Measurements from ENCODE around the gene ARHGAP15.

Gene ARHGAP15

DNA sequence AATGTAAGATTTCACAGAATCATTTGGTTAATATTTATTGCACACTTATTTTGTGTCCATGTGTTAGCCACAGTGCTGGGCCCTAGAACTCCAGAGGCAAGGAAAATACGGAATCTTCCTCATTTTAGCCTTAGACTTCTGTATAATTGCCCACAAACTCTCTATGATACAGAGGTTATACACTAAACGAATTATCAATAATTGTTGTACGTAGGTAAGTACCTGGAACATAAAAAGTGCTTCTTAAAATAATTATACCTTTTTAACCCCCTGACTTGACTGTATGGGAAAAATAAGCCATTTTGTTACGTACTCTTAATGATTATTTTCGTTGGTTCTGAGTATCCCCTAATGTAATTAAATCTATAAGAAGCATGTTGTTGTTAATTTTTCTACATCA lies 119.4 kb downstream of the ARHGAP15 start:
- H3K27me3 Mint-ChIP-seq (ENCODE audit: low read depth, poor library complexity) = no peaks in the 10 kb centered on the region
- no peak for DNase-seq
- H3K4me3 Mint-ChIP-seq = no peak overlapping the region
- H3K36me3 Mint-ChIP-seq (ENCODE audit: low read depth) = no peaks in the 10 kb centered on the region
- H3K4me1 Mint-ChIP-seq = peaks cover 4% of the 10 kb centered on the region
- no peaks in the 10 kb centered on the region for H3K9me3 Mint-ChIP-seq
- TF ChIP-seq CTCF (IDR thresholded peaks at IDR 0.05) = no peak
- H3K27ac Mint-ChIP-seq = no peak overlapping the region

- no peaks in the 10 kb centered on the region for H3K9me3 Mint-ChIP-seq
- TF ChIP-seq CTCF (IDR thresholded peaks at IDR 0.05) = no peak
- peaks cover 3% of the 10 kb centered on the region for H3K27me3 Mint-ChIP-seq (ENCODE audit: low read depth, poor library complexity)
- no peak overlapping the region for H3K27ac Mint-ChIP-seq
- H3K36me3 Mint-ChIP-seq (ENCODE audit: low read depth) = no peaks in the 10 kb centered on the region
- no peak for DNase-seq
- peaks cover 4% of the 10 kb centered on the region for H3K4me1 Mint-ChIP-seq
- no peak overlapping the region for H3K4me3 Mint-ChIP-seq
Measured at GRCh38 chr2:143251681-143252080, 122.5 kb downstream of the ARHGAP15 start.

DNA sequence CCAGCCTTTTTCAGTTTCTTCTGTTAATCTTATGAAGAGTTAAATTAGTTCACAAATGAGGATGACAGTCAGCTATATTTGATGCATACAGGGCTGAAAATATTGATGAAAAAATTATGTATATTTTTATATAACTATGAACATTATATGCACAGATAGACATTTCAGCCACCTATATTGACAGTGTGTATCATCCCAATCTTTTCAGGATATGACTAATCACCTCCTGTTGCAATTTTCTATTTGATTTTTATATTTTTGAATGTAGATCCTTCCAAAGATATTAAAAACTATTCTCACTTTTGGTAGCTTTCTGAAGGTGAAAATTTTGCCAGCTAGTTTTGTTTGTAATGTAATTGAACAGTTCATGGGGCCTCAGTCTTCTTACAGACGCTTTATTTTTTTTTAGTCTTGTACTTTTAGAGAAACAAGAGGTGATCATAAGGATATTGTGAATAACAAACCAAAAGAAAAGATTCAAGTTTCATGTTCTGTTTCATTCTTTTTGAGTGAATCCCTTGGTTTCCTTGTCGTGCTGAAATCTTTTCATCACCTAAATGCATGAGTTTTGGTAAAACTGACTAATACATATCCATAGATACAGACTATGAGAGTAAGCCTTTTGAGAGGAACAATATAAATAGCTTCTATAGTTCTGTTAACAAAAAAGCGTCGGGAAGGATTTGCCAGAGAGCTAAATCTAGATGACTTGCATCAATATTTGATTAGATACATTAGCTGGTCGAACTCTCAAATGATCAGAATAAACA lies 123.1 kb downstream of the ARHGAP15 start:
- no peak for DNase-seq
- Mint-ChIP-seq H3K4me1 (peaks cover 4% of the 10 kb centered on the region), H3K27me3 (ENCODE audit: low read depth, poor library complexity) (peaks cover 3% of the 10 kb centered on the region), H3K36me3 (ENCODE audit: low read depth) (no peaks in the 10 kb centered on the region), H3K9me3 (no peaks in the 10 kb centered on the region), H3K27ac (no peak overlapping the region), H3K4me3 (no peak overlapping the region)
- no peak for TF ChIP-seq CTCF (IDR thresholded peaks at IDR 0.05)

DNA sequence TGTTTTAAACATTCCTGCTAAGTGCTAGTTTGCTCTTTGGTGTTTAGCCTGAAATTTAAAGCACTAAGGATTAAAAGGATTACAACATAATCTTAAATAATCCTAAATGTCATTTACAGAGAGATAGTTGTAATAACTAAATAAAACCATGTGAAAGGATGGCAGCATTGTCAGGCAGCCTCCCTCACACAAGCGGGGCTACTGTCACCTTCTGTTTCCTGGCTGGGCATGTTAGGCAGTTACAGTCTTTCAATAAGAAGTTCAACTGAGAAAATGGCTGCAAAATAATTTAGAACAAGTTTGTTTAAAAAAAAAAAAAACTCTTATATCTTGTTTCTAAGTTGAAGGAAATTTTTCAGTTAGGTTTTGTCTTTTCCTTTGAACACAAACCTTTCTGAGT lies 124.9 kb downstream of the ARHGAP15 start:
- Mint-ChIP-seq H3K9me3 (no peaks in the 10 kb centered on the region), H3K27ac (no peak overlapping the region), H3K36me3 (ENCODE audit: low read depth) (no peaks in the 10 kb centered on the region), H3K4me1 (peaks cover 10% of the 10 kb centered on the region), H3K4me3 (no peak overlapping the region), H3K27me3 (ENCODE audit: low read depth, poor library complexity) (peaks cover 3% of the 10 kb centered on the region)
- DNase-seq = no peak
- no peak for TF ChIP-seq CTCF (IDR thresholded peaks at IDR 0.05)

DNA sequence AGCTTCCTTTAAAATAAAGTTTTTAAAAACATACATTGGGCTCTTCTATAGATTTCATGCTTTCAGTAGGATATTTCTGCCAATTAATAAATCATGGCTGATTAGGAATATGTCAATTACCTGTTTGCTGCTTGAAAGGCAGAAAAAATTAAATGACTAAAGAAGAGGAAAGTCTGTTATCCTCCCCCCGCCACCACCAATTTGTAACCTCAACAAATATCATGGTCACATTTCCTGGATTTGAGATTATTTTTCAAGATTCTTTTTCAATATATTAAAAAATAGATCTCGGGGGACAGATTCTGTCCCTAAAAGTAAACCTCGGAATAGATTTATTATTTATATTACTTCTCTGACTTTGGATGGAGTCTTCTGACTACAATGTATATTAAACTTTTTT lies 125.9 kb downstream of the ARHGAP15 start:
- Mint-ChIP-seq H3K27ac (no peak overlapping the region), H3K4me3 (no peak overlapping the region), H3K36me3 (ENCODE audit: low read depth) (no peaks in the 10 kb centered on the region), H3K27me3 (ENCODE audit: low read depth, poor library complexity) (peaks cover 3% of the 10 kb centered on the region), H3K4me1 (peaks cover 10% of the 10 kb centered on the region), H3K9me3 (no peaks in the 10 kb centered on the region)
- no peak for TF ChIP-seq CTCF (IDR thresholded peaks at IDR 0.05)
- no peak for DNase-seq

DNA sequence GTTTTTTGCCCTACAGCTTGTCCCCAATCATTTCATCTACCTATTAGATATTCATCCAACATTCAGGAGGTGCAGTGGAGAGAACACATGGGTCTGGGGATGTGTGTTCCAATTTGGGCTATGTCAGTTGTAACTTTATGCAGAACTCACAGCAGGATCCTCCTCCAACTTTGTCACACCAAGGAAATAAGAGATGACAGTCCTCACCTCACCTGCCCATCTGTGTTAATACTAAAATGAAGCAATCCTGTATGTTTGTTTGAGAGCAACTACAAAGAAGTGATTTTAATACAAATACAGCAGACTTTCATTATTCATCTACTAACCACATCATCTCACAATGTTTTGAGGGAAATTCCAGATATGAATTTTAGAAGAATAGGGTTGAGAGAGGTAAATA lies 126.7 kb downstream of the ARHGAP15 start:
- Mint-ChIP-seq H3K9me3 (no peaks in the 10 kb centered on the region), H3K36me3 (ENCODE audit: low read depth) (no peaks in the 10 kb centered on the region), H3K27ac (no peak overlapping the region), H3K27me3 (ENCODE audit: low read depth, poor library complexity) (peaks cover 3% of the 10 kb centered on the region), H3K4me3 (no peak overlapping the region), H3K4me1 (peaks cover 6% of the 10 kb centered on the region)
- DNase-seq = no peak
- no peak for TF ChIP-seq CTCF (IDR thresholded peaks at IDR 0.05)
